ENCODE results near the gene SPOCK1. TPM values are rescaled to one million over a fixed set of nuclear protein-coding genes. Genes with fewer than 3 reads are reported as not detected.
A peak's percentile ranks its signal among the peaks of the same experiment; 100 is the strongest.

SPOCK1 gene
- total RNA-seq, 1 donor: 54.8 TPM

GRCh38 chr5:137205231-137206027 is 293.7 kb downstream of the SPOCK1 start:
- DNase-seq (ENCODE audit: low read depth): no peak
- H3K4me3 ChIP-seq (ENCODE audit: low read depth, low read length): no peak overlapping the region
- no peak for TF ChIP-seq CTCF (IDR thresholded peaks at IDR 0.05; ENCODE audit: insufficient read depth, low read depth, low read length)

- TF ChIP-seq CTCF (IDR thresholded peaks at IDR 0.05; ENCODE audit: insufficient read depth, low read depth, low read length): no peak
- DNase-seq (ENCODE audit: low read depth): no peak
- H3K4me3 ChIP-seq (ENCODE audit: low read depth, low read length): no peak overlapping the region
Observed at GRCh38 chr5:137203011-137203632, 296.0 kb downstream of the SPOCK1 start.

GRCh38 chr5:137201876-137202275 is 297.2 kb downstream of the SPOCK1 start:
- DNase-seq (ENCODE audit: low read depth): peak; percentile 60
- no peak overlapping the region for H3K4me3 ChIP-seq (ENCODE audit: low read depth, low read length)

GRCh38 chr5:137200906-137201700 is 298.0 kb downstream of the SPOCK1 start:
- H3K4me3 ChIP-seq (ENCODE audit: low read depth, low read length): no peak overlapping the region
- TF ChIP-seq CTCF (IDR thresholded peaks at IDR 0.05; ENCODE audit: insufficient read depth, low read depth, low read length): no peak
- DNase-seq (ENCODE audit: low read depth): no peak

More at GRCh38 chr5:137201876-137202275, 297.2 kb downstream of the SPOCK1 start:
- TF ChIP-seq CTCF (IDR thresholded peaks at IDR 0.05; ENCODE audit: insufficient read depth, low read depth, low read length): peak; percentile 37

- peak; percentile 68 for DNase-seq (ENCODE audit: low read depth)
Observed at GRCh38 chr5:137199966-137200365, 299.2 kb downstream of the SPOCK1 start.

More at GRCh38 chr5:137199966-137200365, 299.2 kb downstream of the SPOCK1 start:
- H3K4me3 ChIP-seq (ENCODE audit: low read depth, low read length): no peak overlapping the region
- peak; percentile 15 for TF ChIP-seq CTCF (IDR thresholded peaks at IDR 0.05; ENCODE audit: insufficient read depth, low read depth, low read length)

Measured in fibroblast of villous mesenchyme (primary cell).